ENCODE results near the gene GLE1.

Gene GLE1

DNA sequence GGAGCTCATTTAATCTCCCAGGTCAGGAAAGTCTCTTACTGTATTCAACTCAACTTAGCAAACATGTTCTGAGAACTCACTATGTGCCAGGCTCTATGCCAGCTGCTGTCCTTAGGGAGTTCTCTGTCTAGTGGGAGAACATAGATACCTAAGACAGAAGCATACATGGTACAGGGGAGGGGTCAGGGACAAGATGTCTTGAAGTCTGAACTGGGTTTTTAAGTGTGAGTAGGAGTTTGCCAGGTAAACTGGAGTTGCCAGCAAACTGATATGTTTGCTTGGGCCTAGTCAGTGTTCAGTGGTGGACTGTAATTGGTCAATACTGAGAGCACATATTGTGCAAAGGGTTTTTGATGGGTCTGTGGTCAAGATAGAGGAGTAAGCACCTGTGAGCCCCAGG is 18.3 kb upstream of the GLE1 start:
- no peaks in the 10 kb centered on the region for H3K79me2 ChIP-seq (ENCODE audit: low read length)
- H3K9me3 ChIP-seq (ENCODE audit: insufficient read depth, low read length): no peaks in the 10 kb centered on the region
- H3K4me1 ChIP-seq (ENCODE audit: low read length): no peaks in the 10 kb centered on the region
- TF ChIP-seq EZH2phosphoT487 (IDR thresholded peaks at IDR 0.05; ENCODE audit: low read depth) (no peak), CTCF (IDR thresholded peaks at IDR 0.05; ENCODE audit: low read depth, low read length) (no peak)
- H3K27ac ChIP-seq (ENCODE audit: low read length): no peak overlapping the region
- H3K4me3 ChIP-seq (ENCODE audit: low read length): no peak overlapping the region
- no peak overlapping the region for H3K9ac ChIP-seq (ENCODE audit: low read length)
- no peaks in the 10 kb centered on the region for H3K27me3 ChIP-seq (ENCODE audit: low read depth, low read length)
- no peak overlapping the region for H3K4me2 ChIP-seq (ENCODE audit: low read length)
- peaks cover 50% of the 10 kb centered on the region for H3K36me3 ChIP-seq (replicated peaks; ENCODE audit: low read depth, low read length)
- H4K20me1 ChIP-seq (ENCODE audit: insufficient read depth, low read length): no peaks in the 10 kb centered on the region
- H2AFZ ChIP-seq (ENCODE audit: low read depth, low read length): no peak overlapping the region

GRCh38 chr9:128493424-128493823 is 11.1 kb upstream of the GLE1 start:
- Histone ChIP-seq H4K20me1 (ENCODE audit: insufficient read depth, low read length) (no peaks in the 10 kb centered on the region), H3K9me3 (ENCODE audit: insufficient read depth, low read length) (no peaks in the 10 kb centered on the region), H3K4me1 (ENCODE audit: low read length) (no peaks in the 10 kb centered on the region), H3K9ac (ENCODE audit: low read length) (no peak overlapping the region), H3K4me3 (ENCODE audit: low read length) (no peak overlapping the region), H3K27me3 (ENCODE audit: low read depth, low read length) (no peaks in the 10 kb centered on the region), H3K27ac (ENCODE audit: low read length) (no peak overlapping the region), H2AFZ (ENCODE audit: low read depth, low read length) (no peak overlapping the region), H3K79me2 (ENCODE audit: low read length) (no peaks in the 10 kb centered on the region), H3K4me2 (ENCODE audit: low read length) (no peak overlapping the region), H3K36me3 (replicated peaks; ENCODE audit: low read depth, low read length) (peaks cover 44% of the 10 kb centered on the region)
- no peak for TF ChIP-seq EZH2phosphoT487 (IDR thresholded peaks at IDR 0.05; ENCODE audit: low read depth)
- no peak for TF ChIP-seq CTCF (IDR thresholded peaks at IDR 0.05; ENCODE audit: low read depth, low read length)

GRCh38 chr9:128494108-128494745 is 10.3 kb upstream of the GLE1 start:
- Histone ChIP-seq H3K9me3 (ENCODE audit: insufficient read depth, low read length) (no peaks in the 10 kb centered on the region), H3K79me2 (ENCODE audit: low read length) (no peaks in the 10 kb centered on the region), H2AFZ (ENCODE audit: low read depth, low read length) (no peak overlapping the region), H3K4me3 (ENCODE audit: low read length) (no peak overlapping the region), H3K27me3 (ENCODE audit: low read depth, low read length) (no peaks in the 10 kb centered on the region), H3K36me3 (replicated peaks; ENCODE audit: low read depth, low read length) (peaks cover 48% of the 10 kb centered on the region), H3K27ac (ENCODE audit: low read length) (no peak overlapping the region), H3K4me1 (ENCODE audit: low read length) (no peaks in the 10 kb centered on the region), H4K20me1 (ENCODE audit: insufficient read depth, low read length) (no peaks in the 10 kb centered on the region), H3K4me2 (ENCODE audit: low read length) (no peak overlapping the region), H3K9ac (ENCODE audit: low read length) (no peak overlapping the region)
- no peak for TF ChIP-seq EZH2phosphoT487 (IDR thresholded peaks at IDR 0.05; ENCODE audit: low read depth)
- no peak for TF ChIP-seq CTCF (IDR thresholded peaks at IDR 0.05; ENCODE audit: low read depth, low read length)

DNA sequence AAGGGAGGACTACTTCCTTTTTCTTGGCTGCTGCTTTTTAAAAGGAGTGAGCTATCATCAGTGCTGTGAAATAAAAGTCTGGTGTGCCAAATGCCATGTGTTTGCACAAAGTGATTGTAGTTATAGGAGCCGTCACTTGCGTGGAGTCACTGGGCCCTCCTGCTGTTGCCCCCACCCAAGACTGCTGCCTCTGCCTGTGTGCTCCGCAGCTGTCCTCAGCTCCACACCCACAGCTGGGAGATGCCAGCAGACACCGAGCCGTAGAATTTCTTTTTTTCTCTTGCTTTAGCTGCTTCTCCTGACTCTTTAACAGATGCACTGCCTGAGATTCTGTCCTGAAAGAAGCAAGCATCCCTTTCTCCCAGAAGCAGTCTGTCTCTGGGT is 9.8 kb upstream of the GLE1 start:
- H4K20me1 ChIP-seq (ENCODE audit: insufficient read depth, low read length): no peaks in the 10 kb centered on the region
- H3K4me2 ChIP-seq (ENCODE audit: low read length): no peak overlapping the region
- H3K27ac ChIP-seq (ENCODE audit: low read length): no peak overlapping the region
- no peak overlapping the region for H2AFZ ChIP-seq (ENCODE audit: low read depth, low read length)
- H3K36me3 ChIP-seq (replicated peaks; ENCODE audit: low read depth, low read length): peaks cover 44% of the 10 kb centered on the region
- H3K9ac ChIP-seq (ENCODE audit: low read length): no peak overlapping the region
- no peak overlapping the region for H3K4me3 ChIP-seq (ENCODE audit: low read length)
- no peaks in the 10 kb centered on the region for H3K79me2 ChIP-seq (ENCODE audit: low read length)
- H3K4me1 ChIP-seq (ENCODE audit: low read length): no peaks in the 10 kb centered on the region
- TF ChIP-seq EZH2phosphoT487 (IDR thresholded peaks at IDR 0.05; ENCODE audit: low read depth) (no peak), CTCF (IDR thresholded peaks at IDR 0.05; ENCODE audit: low read depth, low read length) (no peak)
- no peaks in the 10 kb centered on the region for H3K27me3 ChIP-seq (ENCODE audit: low read depth, low read length)
- no peaks in the 10 kb centered on the region for H3K9me3 ChIP-seq (ENCODE audit: insufficient read depth, low read length)

Data from OCI-LY3 (cell line).